ENCODE data around the gene LRRTM3. TPM values are rescaled to one million over a fixed set of nuclear protein-coding genes. Genes with fewer than 3 reads are reported as not detected.

The LRRTM3 gene
- total and polyA plus RNA-seq, 11 donors = not detected

DNA sequence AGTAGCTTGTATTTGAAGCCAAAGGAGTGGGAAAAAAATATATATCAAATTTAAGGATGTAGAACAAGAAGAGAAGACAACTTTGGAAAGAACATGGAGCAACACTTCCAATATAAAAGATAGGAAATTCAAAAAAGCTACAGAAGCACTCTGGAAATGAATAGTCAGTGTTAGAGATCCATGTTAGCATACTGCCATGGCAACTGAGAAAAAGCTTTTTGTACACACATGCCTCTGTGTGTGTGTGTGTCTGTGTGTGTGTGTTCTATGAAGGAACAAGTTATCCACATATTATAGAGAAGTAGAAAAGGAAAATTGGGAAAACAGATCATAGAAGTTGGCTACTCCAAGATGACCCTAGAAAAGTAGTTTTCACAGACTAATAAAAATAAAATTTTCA, 96.3 kb downstream of the LRRTM3 start:
- no peak overlapping the region for H3K27ac ChIP-seq
- no peaks in the 10 kb centered on the region for H3K4me1 ChIP-seq
- ATAC-seq (no peak), DNase-seq (no peak)
- TF ChIP-seq, protein P1, sequence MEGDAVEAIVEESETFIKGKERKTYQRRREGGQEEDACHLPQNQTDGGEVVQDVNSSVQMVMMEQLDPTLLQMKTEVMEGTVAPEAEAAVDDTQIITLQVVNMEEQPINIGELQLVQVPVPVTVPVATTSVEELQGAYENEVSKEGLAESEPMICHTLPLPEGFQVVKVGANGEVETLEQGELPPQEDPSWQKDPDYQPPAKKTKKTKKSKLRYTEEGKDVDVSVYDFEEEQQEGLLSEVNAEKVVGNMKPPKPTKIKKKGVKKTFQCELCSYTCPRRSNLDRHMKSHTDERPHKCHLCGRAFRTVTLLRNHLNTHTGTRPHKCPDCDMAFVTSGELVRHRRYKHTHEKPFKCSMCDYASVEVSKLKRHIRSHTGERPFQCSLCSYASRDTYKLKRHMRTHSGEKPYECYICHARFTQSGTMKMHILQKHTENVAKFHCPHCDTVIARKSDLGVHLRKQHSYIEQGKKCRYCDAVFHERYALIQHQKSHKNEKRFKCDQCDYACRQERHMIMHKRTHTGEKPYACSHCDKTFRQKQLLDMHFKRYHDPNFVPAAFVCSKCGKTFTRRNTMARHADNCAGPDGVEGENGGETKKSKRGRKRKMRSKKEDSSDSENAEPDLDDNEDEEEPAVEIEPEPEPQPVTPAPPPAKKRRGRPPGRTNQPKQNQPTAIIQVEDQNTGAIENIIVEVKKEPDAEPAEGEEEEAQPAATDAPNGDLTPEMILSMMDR (IDR thresholded peaks at IDR 0.05) = no peak
- TF ChIP-seq POLR2A (IDR thresholded peaks at IDR 0.05) = no peak
- no peaks in the 10 kb centered on the region for H3K9me3 ChIP-seq
- intact Hi-C loops (cut with DNase I) = no loop called here
- no peak overlapping the region for H3K4me3 ChIP-seq
- no peaks in the 10 kb centered on the region for H3K27me3 ChIP-seq
- no peaks in the 10 kb centered on the region for H3K36me3 ChIP-seq

GRCh38 chr10:67033878-67034277, 108.0 kb downstream of the LRRTM3 start:
- H3K4me3 ChIP-seq = no peak overlapping the region
- WGBS, 4 donors = 94 to 97% (median 96%) methylated on average over 9 of the region's 9 CpGs
- intact Hi-C loops (cut with DNase I) = no loop called here
- H3K27me3 ChIP-seq = no peaks in the 10 kb centered on the region
- no peaks in the 10 kb centered on the region for H3K9me3 ChIP-seq
- no peak overlapping the region for H3K27ac ChIP-seq
- DNase-seq (no peak), ATAC-seq (no peak)
- H3K4me1 ChIP-seq = no peaks in the 10 kb centered on the region
- no peaks in the 10 kb centered on the region for H3K36me3 ChIP-seq
- no peak for TF ChIP-seq POLR2A (IDR thresholded peaks at IDR 0.05)
- TF ChIP-seq, protein P1 (IDR thresholded peaks at IDR 0.05) = no peak

DNA sequence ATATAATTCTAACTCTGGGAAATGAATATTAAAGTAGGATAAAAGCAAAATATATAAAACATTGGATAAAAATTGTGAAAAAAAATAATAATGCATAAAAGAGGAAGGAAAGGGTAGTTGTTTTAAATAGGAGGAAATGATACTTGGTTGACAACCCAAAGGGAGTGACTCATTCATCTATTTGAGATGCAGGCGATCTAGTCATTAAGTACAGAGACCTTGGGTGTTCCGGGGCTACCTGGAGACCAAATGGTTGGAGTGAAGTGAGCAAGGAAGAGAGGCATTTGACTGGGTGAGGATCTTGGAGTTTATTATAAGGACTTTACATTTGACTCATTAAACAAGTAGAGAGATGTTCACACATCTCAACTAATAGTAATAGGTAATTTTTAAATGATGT, 111.0 kb downstream of the LRRTM3 start:
- no peak overlapping the region for H3K4me3 ChIP-seq
- H3K27ac ChIP-seq = no peak overlapping the region
- ATAC-seq (no peak), DNase-seq (no peak)
- intact Hi-C loops (cut with DNase I) = no loop called here
- WGBS, 4 donors = 46 to 80% (median 76%) methylated on average over 2 of the region's 2 CpGs
- H3K9me3 ChIP-seq = no peaks in the 10 kb centered on the region
- no peaks in the 10 kb centered on the region for H3K27me3 ChIP-seq
- H3K36me3 ChIP-seq = no peaks in the 10 kb centered on the region
- TF ChIP-seq, protein P1 (IDR thresholded peaks at IDR 0.05) = no peak
- no peak for TF ChIP-seq POLR2A (IDR thresholded peaks at IDR 0.05)
- no peaks in the 10 kb centered on the region for H3K4me1 ChIP-seq

GRCh38 chr10:67043041-67043440, 117.2 kb downstream of the LRRTM3 start:
- TF ChIP-seq, protein P1 (IDR thresholded peaks at IDR 0.05) = no peak
- no peak for TF ChIP-seq POLR2A (IDR thresholded peaks at IDR 0.05)
- no peaks in the 10 kb centered on the region for H3K27me3 ChIP-seq
- intact Hi-C loops (cut with DNase I) = no loop called here
- peaks cover 0 to 7% (median 0%) of the 10 kb centered on the region in 12 donors for H3K4me1 ChIP-seq
- ATAC-seq (no peak), DNase-seq (no peak)
- H3K4me3 ChIP-seq = no peak overlapping the region
- H3K36me3 ChIP-seq = no peaks in the 10 kb centered on the region
- no peaks in the 10 kb centered on the region for H3K9me3 ChIP-seq
- H3K27ac ChIP-seq = no peak overlapping the region

Measured in heart left ventricle (tissue), 16 donors.